ENCODE results near the gene TNFSF4.

The TNFSF4 gene

DNA sequence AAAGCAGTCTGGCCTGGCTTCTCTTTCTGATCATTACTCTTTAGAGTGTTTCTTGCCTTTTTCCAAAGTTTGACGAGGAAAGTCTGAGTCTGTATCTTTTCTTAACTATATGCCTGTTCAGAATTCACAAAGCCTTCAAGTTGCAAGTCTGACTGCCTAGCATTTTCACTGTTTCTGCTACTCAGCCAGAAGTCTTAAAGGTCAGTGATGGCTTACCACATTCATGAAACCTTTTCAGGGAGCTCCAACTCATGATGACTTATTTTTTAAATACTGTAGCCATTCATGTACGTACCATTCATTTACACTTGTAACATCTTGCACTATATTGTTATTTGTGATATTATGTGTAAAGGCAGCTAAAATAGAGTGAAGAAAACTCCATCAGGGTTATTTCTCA, 58.2 kb downstream of the TNFSF4 start:
- no peak overlapping the region for H2AFZ ChIP-seq (ENCODE audit: low read depth, low read length)
- H3K4me2 ChIP-seq (ENCODE audit: low read length): no peak overlapping the region
- no peak overlapping the region for H3K4me3 ChIP-seq (ENCODE audit: low read length)
- H3K79me2 ChIP-seq (ENCODE audit: low read length): no peaks in the 10 kb centered on the region
- H3K4me1 ChIP-seq (ENCODE audit: low read length): no peaks in the 10 kb centered on the region
- H3K27ac ChIP-seq (ENCODE audit: low read length): no peak overlapping the region
- H4K20me1 ChIP-seq (ENCODE audit: insufficient read depth, low read length): no peaks in the 10 kb centered on the region
- H3K9ac ChIP-seq (ENCODE audit: low read length): no peak overlapping the region
- H3K36me3 ChIP-seq (replicated peaks; ENCODE audit: low read depth, low read length): no peaks in the 10 kb centered on the region
- no peak for TF ChIP-seq EZH2phosphoT487 (IDR thresholded peaks at IDR 0.05; ENCODE audit: low read depth)
- H3K27me3 ChIP-seq (ENCODE audit: low read depth, low read length): no peaks in the 10 kb centered on the region
- peaks cover 10% of the 10 kb centered on the region for H3K9me3 ChIP-seq (ENCODE audit: insufficient read depth, low read length)

DNA sequence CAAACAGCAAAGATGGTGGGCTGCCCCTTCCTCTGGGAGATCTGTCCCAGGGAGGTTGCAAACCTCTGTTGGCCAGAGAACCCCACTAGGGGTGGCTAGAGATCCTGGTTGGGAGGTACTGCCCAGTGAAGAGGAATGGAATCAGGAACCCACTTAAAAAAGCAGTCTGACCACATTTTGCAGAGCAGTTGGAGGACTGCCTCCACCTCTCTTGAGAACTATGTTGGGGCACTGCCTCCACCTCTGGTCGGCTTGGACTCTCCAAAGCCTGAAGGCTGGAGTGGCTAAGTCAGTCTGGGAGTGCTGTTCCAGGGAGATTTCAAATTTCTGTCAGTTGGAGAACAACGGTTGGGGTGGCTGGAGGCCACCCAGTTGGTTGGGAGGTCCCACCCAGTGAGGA, 58.6 kb downstream of the TNFSF4 start:
- no peak overlapping the region for H3K27ac ChIP-seq (ENCODE audit: low read length)
- H3K9ac ChIP-seq (ENCODE audit: low read length): no peak overlapping the region
- H3K9me3 ChIP-seq (ENCODE audit: insufficient read depth, low read length): peaks cover 10% of the 10 kb centered on the region
- H4K20me1 ChIP-seq (ENCODE audit: insufficient read depth, low read length): no peaks in the 10 kb centered on the region
- no peaks in the 10 kb centered on the region for H3K4me1 ChIP-seq (ENCODE audit: low read length)
- TF ChIP-seq, protein P1, sequence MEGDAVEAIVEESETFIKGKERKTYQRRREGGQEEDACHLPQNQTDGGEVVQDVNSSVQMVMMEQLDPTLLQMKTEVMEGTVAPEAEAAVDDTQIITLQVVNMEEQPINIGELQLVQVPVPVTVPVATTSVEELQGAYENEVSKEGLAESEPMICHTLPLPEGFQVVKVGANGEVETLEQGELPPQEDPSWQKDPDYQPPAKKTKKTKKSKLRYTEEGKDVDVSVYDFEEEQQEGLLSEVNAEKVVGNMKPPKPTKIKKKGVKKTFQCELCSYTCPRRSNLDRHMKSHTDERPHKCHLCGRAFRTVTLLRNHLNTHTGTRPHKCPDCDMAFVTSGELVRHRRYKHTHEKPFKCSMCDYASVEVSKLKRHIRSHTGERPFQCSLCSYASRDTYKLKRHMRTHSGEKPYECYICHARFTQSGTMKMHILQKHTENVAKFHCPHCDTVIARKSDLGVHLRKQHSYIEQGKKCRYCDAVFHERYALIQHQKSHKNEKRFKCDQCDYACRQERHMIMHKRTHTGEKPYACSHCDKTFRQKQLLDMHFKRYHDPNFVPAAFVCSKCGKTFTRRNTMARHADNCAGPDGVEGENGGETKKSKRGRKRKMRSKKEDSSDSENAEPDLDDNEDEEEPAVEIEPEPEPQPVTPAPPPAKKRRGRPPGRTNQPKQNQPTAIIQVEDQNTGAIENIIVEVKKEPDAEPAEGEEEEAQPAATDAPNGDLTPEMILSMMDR (IDR thresholded peaks at IDR 0.05; ENCODE audit: low read depth, low read length): no peak
- TF ChIP-seq EZH2phosphoT487 (IDR thresholded peaks at IDR 0.05; ENCODE audit: low read depth): no peak
- no peak overlapping the region for H3K4me2 ChIP-seq (ENCODE audit: low read length)
- no peak overlapping the region for H3K4me3 ChIP-seq (ENCODE audit: low read length)
- H2AFZ ChIP-seq (ENCODE audit: low read depth, low read length): no peak overlapping the region
- H3K27me3 ChIP-seq (ENCODE audit: low read depth, low read length): no peaks in the 10 kb centered on the region
- H3K36me3 ChIP-seq (replicated peaks; ENCODE audit: low read depth, low read length): no peaks in the 10 kb centered on the region
- H3K79me2 ChIP-seq (ENCODE audit: low read length): no peaks in the 10 kb centered on the region

DNA sequence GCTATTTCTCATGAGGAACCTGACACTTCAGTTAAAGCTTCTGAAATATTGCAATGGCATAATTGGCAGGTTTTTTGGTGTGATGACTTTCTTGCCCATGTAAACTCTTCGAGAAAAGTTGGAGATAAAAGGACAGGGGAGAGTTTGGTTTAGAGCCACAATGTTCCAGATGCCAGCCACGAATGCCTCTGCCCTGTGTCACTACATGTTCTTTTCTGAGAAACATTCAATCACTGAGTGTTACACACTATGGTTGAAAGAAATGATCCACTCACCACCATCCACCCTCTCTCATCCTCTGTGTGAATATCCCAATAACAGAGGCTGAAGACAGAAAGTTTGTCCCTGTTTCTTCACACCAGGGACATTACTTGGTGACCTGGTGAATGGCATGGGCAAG, 66.4 kb downstream of the TNFSF4 start:
- no peak overlapping the region for H3K9ac ChIP-seq (ENCODE audit: low read length)
- H3K79me2 ChIP-seq (ENCODE audit: low read length): no peaks in the 10 kb centered on the region
- H2AFZ ChIP-seq (ENCODE audit: low read depth, low read length): no peak overlapping the region
- no peaks in the 10 kb centered on the region for H3K27me3 ChIP-seq (ENCODE audit: low read depth, low read length)
- no peaks in the 10 kb centered on the region for H4K20me1 ChIP-seq (ENCODE audit: insufficient read depth, low read length)
- H3K27ac ChIP-seq (ENCODE audit: low read length): no peak overlapping the region
- peaks cover 5% of the 10 kb centered on the region; the same call in 1 of the 2 replicates for H3K9me3 ChIP-seq (ENCODE audit: insufficient read depth, low read length)
- H3K4me1 ChIP-seq (ENCODE audit: low read length): no peaks in the 10 kb centered on the region
- no peaks in the 10 kb centered on the region for H3K36me3 ChIP-seq (replicated peaks; ENCODE audit: low read depth, low read length)
- TF ChIP-seq, protein P1 (IDR thresholded peaks at IDR 0.05; ENCODE audit: low read depth, low read length): no peak
- no peak for TF ChIP-seq EZH2phosphoT487 (IDR thresholded peaks at IDR 0.05; ENCODE audit: low read depth)
- H3K4me2 ChIP-seq (ENCODE audit: low read length): no peak overlapping the region
- no peak overlapping the region for H3K4me3 ChIP-seq (ENCODE audit: low read length)

DNA sequence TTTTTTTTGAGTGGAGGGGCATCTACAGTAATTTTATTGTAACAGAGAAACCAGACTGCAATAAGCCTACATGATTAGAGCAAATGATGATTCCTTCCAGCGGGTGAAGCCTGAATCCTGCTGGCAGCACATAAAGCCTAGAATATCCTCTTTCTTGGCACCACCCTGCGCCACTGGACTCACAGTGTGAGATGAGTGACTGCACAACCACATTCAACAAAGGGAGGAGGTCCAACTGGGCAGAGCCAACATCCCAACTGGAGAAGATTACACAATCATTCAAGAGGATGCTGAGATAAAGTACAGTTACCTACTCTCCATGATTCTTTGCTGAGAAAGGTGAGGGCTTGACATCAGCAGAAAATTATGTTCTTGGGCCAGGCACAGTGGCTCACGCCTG, 67.4 kb downstream of the TNFSF4 start:
- TF ChIP-seq EZH2phosphoT487 (IDR thresholded peaks at IDR 0.05; ENCODE audit: low read depth): no peak
- TF ChIP-seq, protein P1 (IDR thresholded peaks at IDR 0.05; ENCODE audit: low read depth, low read length): no peak
- Histone ChIP-seq H3K4me2 (ENCODE audit: low read length) (no peak overlapping the region), H3K27ac (ENCODE audit: low read length) (no peak overlapping the region), H2AFZ (ENCODE audit: low read depth, low read length) (no peak overlapping the region), H3K79me2 (ENCODE audit: low read length) (no peaks in the 10 kb centered on the region), H4K20me1 (ENCODE audit: insufficient read depth, low read length) (no peaks in the 10 kb centered on the region), H3K27me3 (ENCODE audit: low read depth, low read length) (no peaks in the 10 kb centered on the region), H3K36me3 (replicated peaks; ENCODE audit: low read depth, low read length) (no peaks in the 10 kb centered on the region), H3K9ac (ENCODE audit: low read length) (no peak overlapping the region), H3K4me1 (ENCODE audit: low read length) (no peaks in the 10 kb centered on the region), H3K9me3 (ENCODE audit: insufficient read depth, low read length) (no peaks in the 10 kb centered on the region), H3K4me3 (ENCODE audit: low read length) (no peak overlapping the region)

Data from OCI-LY3 (cell line).